HG03575 (cell line): ENCODE data around the gene SLC30A7.
"Not testable (repeated sequence)": the region's sequence is repeated elsewhere in the genome, so short reads cannot be mapped to it uniquely, and the experiment has no call there.

Source experiments
- ATAC-seq: cut with Tn5 transposase; IDR thresholded peaks from one replicate; pipeline ENCODE4 v1.9.1; 2021; ENCODE audit not compliant: unreplicated experiment, insufficient number of reproducible peaks, low FRiP score; ENCODE audit errors: extremely low read depth

SLC30A7 gene

GRCh38 chr1:100928128-100928527 is 32.2 kb downstream of the SLC30A7 start:
- ATAC-seq, result no peak

GRCh38 chr1:100930494-100930893 is 34.6 kb downstream of the SLC30A7 start:
- no peak for ATAC-seq

- no peak for ATAC-seq
These were observed 35.8 kb downstream of the SLC30A7 start for GRCh38 chr1:100931716-100932115.

GRCh38 chr1:100933555-100933954 is 37.7 kb downstream of the SLC30A7 start:
- ATAC-seq, result not testable (repeated sequence)

GRCh38 chr1:100936194-100936967 is 40.5 kb downstream of the SLC30A7 start:
- no peak for ATAC-seq

- no peak for ATAC-seq
These were observed 45.2 kb downstream of the SLC30A7 start for GRCh38 chr1:100941098-100941527.

GRCh38 chr1:100941580-100942216 is 45.8 kb downstream of the SLC30A7 start:
- no peak for ATAC-seq

GRCh38 chr1:100942304-100943046 is 46.6 kb downstream of the SLC30A7 start:
- ATAC-seq, result no peak

GRCh38 chr1:100943533-100943932 is 47.6 kb downstream of the SLC30A7 start:
- no peak for ATAC-seq

- ATAC-seq, result not testable (repeated sequence)
These were observed 50.2 kb downstream of the SLC30A7 start for GRCh38 chr1:100946064-100946463.

GRCh38 chr1:100947816-100948215 is 51.9 kb downstream of the SLC30A7 start:
- ATAC-seq, result not testable (repeated sequence)

GRCh38 chr1:100948721-100949405 is 53.0 kb downstream of the SLC30A7 start:
- ATAC-seq, result not testable (repeated sequence)

GRCh38 chr1:100949515-100950158 is 53.7 kb downstream of the SLC30A7 start:
- ATAC-seq, result not testable (repeated sequence)

- no peak for ATAC-seq
These were observed 54.4 kb downstream of the SLC30A7 start for GRCh38 chr1:100950337-100950736.

- no peak for ATAC-seq
These were observed 54.9 kb downstream of the SLC30A7 start for GRCh38 chr1:100950781-100951180.

- ATAC-seq, result no peak
These were observed 56.3 kb downstream of the SLC30A7 start for GRCh38 chr1:100952104-100952745.

- ATAC-seq, result not testable (repeated sequence)
These were observed 57.1 kb downstream of the SLC30A7 start for GRCh38 chr1:100952970-100953369.

- ATAC-seq, result no peak
These were observed 58.3 kb downstream of the SLC30A7 start for GRCh38 chr1:100953960-100954730.
